GM15510 (cell line): ENCODE results near the gene DIPK1C.

Experiments used
- POLR2A ChIP-seq: IDR thresholded peaks from 3 replicates; pipeline ENCODE4 v1.6.1; 2011; ENCODE audit warnings: borderline replicate concordance; ENCODE audit not compliant: insufficient read length; ENCODE audit errors: extremely low read depth

Gene DIPK1C

GRCh38 chr18:74422541-74422940, 34.6 kb downstream of the DIPK1C start:
- TF ChIP-seq POLR2A: no peak

DNA sequence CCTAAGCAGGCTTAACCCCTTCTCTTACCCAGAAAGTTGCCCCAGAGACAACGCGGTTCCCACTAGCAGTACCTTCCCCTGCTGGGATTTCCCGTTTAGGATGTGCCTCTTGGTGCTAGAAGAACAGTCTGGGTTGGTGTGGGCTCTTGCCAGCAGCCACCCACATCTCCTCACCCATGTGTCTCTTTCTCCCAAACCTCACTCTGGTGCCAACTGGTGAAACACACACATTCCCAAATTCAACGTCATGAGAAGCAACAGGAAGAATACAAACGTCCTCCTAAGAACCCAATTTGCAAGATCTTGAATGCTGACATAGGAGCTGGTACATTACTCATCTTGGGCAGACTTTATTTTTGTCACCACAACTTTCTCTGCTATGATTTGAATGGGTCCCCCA, 36.2 kb downstream of the DIPK1C start:
- no peak for TF ChIP-seq POLR2A

DNA sequence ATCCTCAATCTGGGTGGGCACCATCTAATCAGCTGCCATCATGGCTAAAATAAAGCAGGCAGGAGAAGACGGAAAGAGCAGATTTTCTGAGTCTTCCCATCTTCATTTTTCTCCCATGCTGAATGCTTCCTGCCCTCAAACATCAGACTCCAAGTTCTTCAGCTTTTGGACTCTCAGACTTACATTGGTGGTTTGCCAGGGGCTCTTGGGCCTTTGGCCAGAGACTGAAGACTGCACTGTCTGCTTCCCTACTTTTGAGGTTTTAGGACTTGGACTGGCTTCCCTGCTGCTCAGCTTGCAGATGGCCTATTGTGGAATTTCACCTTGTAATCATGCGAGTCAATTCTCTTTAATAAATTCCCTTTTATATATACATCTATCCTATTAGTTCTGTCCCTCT, 36.6 kb downstream of the DIPK1C start:
- TF ChIP-seq POLR2A: no peak

GRCh38 chr18:74419761-74420160, 37.3 kb downstream of the DIPK1C start:
- no peak for TF ChIP-seq POLR2A

- no peak for TF ChIP-seq POLR2A
These were observed 39.1 kb downstream of the DIPK1C start for GRCh38 chr18:74418023-74418422.

GRCh38 chr18:74416124-74416523, 41.0 kb downstream of the DIPK1C start:
- TF ChIP-seq POLR2A: no peak

GRCh38 chr18:74414953-74415515, 42.1 kb downstream of the DIPK1C start:
- no peak for TF ChIP-seq POLR2A

DNA sequence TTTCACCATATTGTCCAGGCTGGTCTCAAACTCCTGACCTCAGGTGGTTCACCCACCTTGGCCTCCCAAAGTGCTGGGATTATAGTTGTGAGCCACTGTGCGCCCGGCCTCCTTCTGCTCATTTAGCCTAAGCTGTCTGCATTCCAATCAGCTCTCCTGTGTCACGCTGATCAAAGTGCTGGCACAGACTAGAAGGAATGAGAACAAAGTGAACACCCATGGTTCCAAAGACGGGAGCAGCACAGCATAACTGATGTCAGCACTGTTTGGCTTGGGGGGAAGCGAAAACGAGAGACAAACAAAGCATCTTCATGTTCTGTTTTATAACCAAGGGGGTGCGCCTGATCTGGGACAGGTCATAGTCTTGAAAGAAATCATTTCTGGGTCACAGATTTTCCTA, 43.3 kb downstream of the DIPK1C start:
- TF ChIP-seq POLR2A: no peak

DNA sequence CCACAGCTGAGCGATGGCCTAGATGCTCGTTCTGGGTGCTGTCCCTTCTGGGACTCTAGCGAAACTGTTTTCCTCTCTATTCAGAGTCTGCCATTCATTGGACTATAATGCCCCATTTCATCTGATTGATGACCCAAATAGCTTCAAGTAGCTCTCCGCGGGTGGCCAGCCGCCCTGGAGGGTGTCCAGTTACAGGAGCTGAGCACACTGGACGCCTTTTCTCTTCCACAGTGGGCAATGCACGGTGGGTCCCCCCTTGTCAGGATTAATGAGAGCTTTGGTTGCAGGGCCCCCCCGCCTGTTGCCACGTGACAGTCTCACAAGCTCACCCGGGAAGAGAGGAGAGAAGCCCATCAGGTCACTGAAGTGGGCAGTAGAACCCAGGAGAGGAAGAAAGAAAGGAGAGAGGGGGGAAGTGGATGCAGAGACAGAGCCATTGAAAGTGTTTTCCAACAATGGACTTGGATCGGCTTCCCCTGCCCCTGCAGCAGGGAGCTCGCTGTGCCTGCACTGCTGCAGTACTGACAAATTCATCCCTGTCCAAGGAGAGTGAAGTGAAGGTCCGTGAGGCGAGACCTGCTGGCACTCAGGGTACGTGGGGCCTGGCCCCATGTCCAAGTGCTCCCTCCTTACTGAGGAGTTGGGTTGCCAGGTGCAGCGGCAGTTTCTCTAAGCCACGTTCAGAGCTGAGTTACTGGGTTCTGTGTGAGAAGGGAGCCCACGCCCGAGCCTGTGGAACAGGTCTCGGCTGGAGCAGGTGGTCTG, 44.8 kb downstream of the DIPK1C start:
- TF ChIP-seq POLR2A: no peak

- TF ChIP-seq POLR2A: no peak
These were observed 45.6 kb downstream of the DIPK1C start for GRCh38 chr18:74411475-74411874.

GRCh38 chr18:74410441-74410992, 46.6 kb downstream of the DIPK1C start:
- no peak for TF ChIP-seq POLR2A

- TF ChIP-seq POLR2A: no peak
These were observed 49.2 kb downstream of the DIPK1C start for GRCh38 chr18:74407888-74408287.

DNA sequence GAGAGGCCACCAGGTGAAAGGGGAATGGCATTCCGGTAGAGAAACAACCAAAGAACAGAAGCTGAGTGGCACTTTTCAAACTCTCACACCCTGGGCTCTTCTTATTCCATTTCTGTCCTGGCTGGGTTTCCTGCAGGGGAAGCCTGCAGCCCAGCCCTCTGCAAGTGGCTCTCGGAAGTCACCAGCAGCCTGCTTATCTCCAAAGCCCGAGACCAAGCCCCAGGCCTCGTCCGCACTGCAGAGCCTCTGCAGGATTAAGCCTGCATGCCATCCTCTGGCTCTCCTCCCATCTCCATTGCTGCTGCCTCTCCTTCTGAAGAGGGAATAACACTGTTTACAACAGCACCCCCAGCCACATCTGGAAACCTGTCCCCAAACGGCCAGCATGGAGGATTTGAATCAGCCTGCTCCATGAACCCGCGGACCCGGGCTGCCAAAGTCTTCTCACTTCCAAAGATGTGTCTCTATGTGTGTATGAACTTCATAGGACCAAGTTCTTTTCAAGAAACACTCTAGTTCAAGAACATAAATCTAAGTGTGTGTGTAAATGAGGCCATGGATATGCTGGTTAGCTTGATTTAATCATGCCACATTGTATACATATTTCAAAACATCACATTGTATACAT, 54.2 kb downstream of the DIPK1C start:
- TF ChIP-seq POLR2A: no peak

DNA sequence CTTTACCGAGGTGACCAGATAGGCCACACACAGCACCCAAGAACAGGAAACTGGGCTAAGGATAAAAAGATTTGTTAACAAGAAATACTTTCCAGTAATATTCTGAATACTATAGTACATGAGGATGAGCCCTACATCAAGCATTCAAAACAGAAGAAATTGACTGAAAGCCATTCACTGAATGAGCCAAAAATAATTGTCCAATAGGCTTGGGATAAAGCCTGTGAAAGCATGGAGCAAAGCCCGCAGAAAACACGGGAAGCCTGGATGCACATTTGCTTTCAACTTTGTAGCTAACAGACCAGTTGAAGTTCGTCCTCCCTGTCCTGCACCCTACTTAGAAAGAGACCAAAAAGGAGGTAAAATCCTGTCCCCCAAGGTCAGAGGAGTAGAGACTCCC, 56.3 kb downstream of the DIPK1C start:
- no peak for TF ChIP-seq POLR2A

DNA sequence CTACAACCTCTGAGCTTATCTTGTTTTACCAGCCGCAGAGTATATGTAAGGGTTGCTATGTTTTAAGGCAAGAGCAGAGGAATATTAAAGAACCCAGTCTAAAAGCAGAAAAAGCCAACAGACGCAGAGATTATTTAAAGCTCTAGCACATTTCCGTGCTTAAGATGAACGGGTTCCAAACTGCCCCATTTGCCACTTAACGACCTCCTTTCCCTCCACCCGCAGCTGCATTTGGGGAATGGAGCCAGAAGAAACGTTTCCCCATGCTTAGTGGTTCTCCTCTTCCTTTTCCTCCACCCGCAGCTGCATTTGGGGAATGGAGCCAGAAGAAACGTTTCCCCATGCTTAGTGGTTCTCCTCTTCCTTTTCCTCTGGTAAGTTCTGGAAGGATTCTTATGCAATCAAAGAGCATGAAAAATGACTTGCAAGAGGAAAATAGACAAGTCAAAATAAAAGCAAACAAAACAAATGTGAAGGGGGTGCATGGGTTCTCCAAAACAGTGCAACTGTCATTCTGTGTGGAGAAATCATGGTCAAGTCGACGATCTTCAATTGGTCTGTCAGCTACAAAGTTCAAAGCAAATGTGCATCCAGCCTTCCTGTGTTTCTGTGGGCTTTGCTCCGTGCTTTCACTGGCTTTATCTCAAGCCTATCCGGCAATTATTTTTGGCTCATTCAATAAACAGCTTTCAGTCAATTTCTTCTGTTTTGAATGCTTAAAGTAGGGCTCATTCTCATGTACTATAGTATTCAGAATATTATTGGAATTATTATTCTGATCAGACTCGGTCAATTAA, 57.8 kb downstream of the DIPK1C start:
- no peak for TF ChIP-seq POLR2A
